NCI-H345 treated with DMSO at 0.1 percent for 48 hours (cell line): Measurements from ENCODE around the gene FAM135A.
"Not testable (repeated sequence)": the region's sequence is repeated elsewhere in the genome, so short reads cannot be mapped to it uniquely, and the experiment has no call there.

ENCODE experiments used
- DNase-seq: peaks from one replicate; lab custom pipeline; 2025; ENCODE audit not compliant: unreplicated experiment; lab: John Stamatoyannopoulos, UW

Gene FAM135A

GRCh38 chr6:70456735-70457134 lies 43.4 kb downstream of the FAM135A start:
- no peak for DNase-seq

GRCh38 chr6:70459235-70459634 lies 45.9 kb downstream of the FAM135A start:
- no peak for DNase-seq

GRCh38 chr6:70459699-70460098 lies 46.4 kb downstream of the FAM135A start:
- DNase-seq = not testable (repeated sequence)

- DNase-seq = no peak
Measured at GRCh38 chr6:70470016-70470415, 56.7 kb downstream of the FAM135A start.

GRCh38 chr6:70470510-70470909 lies 57.2 kb downstream of the FAM135A start:
- not testable (repeated sequence) for DNase-seq

- DNase-seq = no peak
Measured at GRCh38 chr6:70474751-70475150, 61.4 kb downstream of the FAM135A start.

- no peak for DNase-seq
Measured at GRCh38 chr6:70479236-70479635, 65.9 kb downstream of the FAM135A start.

- DNase-seq = not testable (repeated sequence)
Measured at GRCh38 chr6:70486638-70487037, 73.3 kb downstream of the FAM135A start.

- DNase-seq = no peak
Measured at GRCh38 chr6:70489364-70489763, 76.1 kb downstream of the FAM135A start.

- no peak for DNase-seq
Measured at GRCh38 chr6:70494833-70495232, 81.5 kb downstream of the FAM135A start.

GRCh38 chr6:70495790-70496189 lies 82.5 kb downstream of the FAM135A start:
- DNase-seq = not testable (repeated sequence)

GRCh38 chr6:70502484-70502883 lies 89.2 kb downstream of the FAM135A start:
- no peak for DNase-seq

GRCh38 chr6:70503813-70504465 lies 90.6 kb downstream of the FAM135A start:
- DNase-seq = no peak

GRCh38 chr6:70506321-70506720 lies 93.0 kb downstream of the FAM135A start:
- DNase-seq = no peak

GRCh38 chr6:70507161-70507560 lies 93.9 kb downstream of the FAM135A start:
- no peak for DNase-seq

GRCh38 chr6:70508953-70509352 lies 95.6 kb downstream of the FAM135A start:
- DNase-seq = no peak

- DNase-seq = no peak
Measured at GRCh38 chr6:70510600-70510999, 97.3 kb downstream of the FAM135A start.

GRCh38 chr6:70518723-70519122 lies 105.4 kb downstream of the FAM135A start:
- DNase-seq = no peak

GRCh38 chr6:70520575-70520974 lies 107.3 kb downstream of the FAM135A start:
- no peak for DNase-seq

- DNase-seq = no peak
Measured at GRCh38 chr6:70524721-70525286, 111.5 kb downstream of the FAM135A start.

GRCh38 chr6:70527071-70527737 lies 113.9 kb downstream of the FAM135A start:
- no peak for DNase-seq

GRCh38 chr6:70530023-70530422 lies 116.7 kb downstream of the FAM135A start:
- no peak for DNase-seq
